ENCODE data around the gene DOCK10.
A peak's percentile ranks its signal among the peaks of the same experiment; 100 is the strongest.

Gene DOCK10

DNA sequence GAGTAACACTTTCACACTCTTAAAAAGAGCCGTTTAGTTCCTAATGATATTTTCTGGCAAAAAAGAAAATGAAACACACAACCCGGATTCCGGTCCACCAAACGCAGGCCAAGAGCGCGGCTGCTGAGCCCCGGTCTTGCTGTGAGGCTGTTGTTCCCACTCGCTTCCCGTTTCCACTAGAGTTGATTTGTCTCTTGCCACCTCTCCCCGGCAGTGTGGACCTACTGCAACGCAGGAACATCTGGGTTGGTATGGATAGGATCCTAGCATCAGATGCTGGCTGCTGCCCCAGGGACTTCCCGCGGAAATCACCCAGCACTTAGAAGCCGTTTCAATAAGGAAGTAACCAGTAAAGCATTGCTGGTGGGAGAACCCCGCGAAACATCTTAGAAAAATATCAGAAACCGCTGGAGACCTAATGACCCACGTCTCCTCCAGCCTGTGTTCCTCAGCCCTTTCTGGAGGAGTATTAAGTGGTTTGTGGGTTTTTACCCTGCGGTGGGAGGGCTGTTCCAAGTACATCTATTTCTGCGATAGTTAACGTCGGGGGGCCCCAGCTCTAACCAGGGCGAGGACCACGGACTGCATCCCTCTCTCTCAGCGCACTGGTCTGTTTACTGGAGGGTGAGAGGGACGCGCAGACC, 939 bp downstream of the DOCK10 start:
- DNase-seq (ENCODE audit: low read depth in 2 of 3, low spot score in 1 of 3): peak; percentile 46 to 57 (median 47)

DNA sequence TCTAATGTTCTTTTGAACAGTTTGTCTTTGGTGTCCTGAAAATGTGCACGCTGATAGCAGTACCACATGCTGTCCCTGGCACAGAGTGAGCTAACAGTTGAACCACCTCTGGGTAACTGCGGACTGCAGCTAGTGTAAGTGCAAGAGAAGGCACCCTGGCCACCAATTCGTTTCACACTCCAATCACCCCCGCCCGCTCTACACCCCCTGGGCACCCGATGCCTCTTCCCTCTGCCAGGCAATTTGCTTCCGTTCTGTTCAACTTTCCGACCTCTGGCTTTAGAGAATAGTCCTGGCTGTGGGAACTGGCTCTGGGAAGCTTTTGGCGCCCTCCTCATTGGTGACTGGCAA, 1.4 kb downstream of the DOCK10 start:
- peak in 2 of 3 donors; percentile 17 to 34 for DNase-seq (ENCODE audit: low read depth in 2 of 3, low spot score in 1 of 3)

GRCh38 chr2:225040142-225040541, 2.1 kb downstream of the DOCK10 start:
- no peak for DNase-seq (ENCODE audit: low read depth in 2 of 3, low spot score in 1 of 3)

GRCh38 chr2:225038231-225038523, 4.1 kb downstream of the DOCK10 start:
- no peak for DNase-seq (ENCODE audit: low read depth in 2 of 3, low spot score in 1 of 3)

- no peak for DNase-seq (ENCODE audit: low read depth in 2 of 3, low spot score in 1 of 3)
Observed at GRCh38 chr2:225037415-225038230, 4.6 kb downstream of the DOCK10 start.

DNA sequence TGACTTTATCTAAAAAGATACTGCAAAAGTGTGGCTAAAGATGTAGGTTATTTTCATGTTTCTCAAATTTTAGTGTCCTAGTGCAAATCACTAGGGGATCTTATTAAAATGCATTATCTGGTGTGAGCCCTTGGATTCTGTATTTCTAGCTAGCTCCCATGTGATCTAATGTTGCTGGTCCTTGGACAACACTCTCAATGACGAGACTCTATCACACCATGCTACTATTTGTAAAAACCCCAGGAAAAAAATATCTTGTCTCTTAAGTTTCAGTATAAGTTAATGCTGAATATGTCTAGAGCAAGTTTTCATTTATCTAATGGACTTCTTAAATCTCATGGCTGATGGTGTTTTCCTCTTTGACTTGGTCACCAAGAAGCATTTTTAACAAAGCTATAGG, 5.8 kb downstream of the DOCK10 start:
- no peak for DNase-seq (ENCODE audit: low read depth in 2 of 3, low spot score in 1 of 3)

- no peak for DNase-seq (ENCODE audit: low read depth in 2 of 3, low spot score in 1 of 3)
Observed at GRCh38 chr2:225033440-225034318, 8.6 kb downstream of the DOCK10 start.

DNA sequence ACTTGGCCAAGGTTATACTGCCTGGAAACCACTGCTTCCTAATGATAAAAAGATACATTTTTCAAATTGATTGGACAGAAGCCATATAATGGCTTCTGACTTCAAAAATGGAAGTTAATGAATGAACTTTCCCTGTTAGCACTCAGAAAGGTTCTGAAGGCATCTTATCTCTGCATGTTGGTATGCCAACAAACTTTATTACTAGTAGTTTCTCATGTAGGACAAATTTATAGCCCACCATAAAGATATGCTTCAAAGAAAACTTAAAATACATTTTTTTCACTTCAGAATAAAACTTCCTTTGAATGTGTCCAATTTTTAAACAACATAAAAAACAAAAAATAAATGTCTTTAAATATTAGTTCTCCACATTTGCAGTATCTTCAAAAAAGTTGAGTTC, 10.0 kb downstream of the DOCK10 start:
- DNase-seq (ENCODE audit: low read depth in 2 of 3, low spot score in 1 of 3): no peak

GRCh38 chr2:225031599-225031998, 10.7 kb downstream of the DOCK10 start:
- DNase-seq (ENCODE audit: low read depth in 2 of 3, low spot score in 1 of 3): no peak

DNA sequence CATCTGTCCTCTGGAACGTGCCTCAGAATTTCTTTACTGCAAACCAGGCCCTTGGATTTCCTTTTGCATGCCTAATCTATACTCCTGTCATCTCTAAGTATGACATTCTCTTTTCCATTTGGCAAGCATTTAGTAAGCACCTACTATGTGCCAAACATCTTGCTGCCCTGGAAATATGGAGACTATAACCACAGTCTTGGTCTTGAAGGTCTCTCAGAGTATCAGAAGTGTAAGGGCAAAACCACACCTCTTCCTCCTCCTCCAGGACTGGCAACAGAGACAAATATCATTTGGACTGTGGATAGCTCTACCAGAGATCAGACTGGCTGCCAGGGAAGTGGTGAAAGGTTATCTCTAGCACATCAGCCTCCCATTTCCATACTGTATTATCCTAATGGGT, 11.4 kb downstream of the DOCK10 start:
- DNase-seq (ENCODE audit: low read depth in 2 of 3, low spot score in 1 of 3): no peak

DNA sequence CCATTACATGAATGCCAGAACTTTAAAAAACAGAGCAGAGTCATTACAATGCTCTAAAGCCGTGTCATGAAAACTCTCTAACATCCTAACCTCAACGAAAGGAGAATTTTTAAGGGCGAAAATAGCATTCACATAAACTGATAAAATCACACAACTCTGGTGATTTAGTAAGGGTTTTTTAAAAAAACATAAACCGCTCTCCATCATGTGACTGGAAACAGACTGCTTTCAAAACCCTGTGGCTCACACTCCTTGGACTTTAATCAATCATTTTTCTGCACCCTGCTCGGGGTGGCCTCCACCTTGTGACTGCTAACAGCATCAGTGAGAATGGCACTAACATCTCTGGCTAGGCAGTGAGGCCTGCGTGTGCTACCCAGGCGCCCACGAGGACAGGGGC, 12.1 kb downstream of the DOCK10 start:
- DNase-seq (ENCODE audit: low read depth in 2 of 3, low spot score in 1 of 3): no peak

- DNase-seq (ENCODE audit: low read depth in 2 of 3, low spot score in 1 of 3): no peak
Observed at GRCh38 chr2:225028572-225028971, 13.7 kb downstream of the DOCK10 start.

DNA sequence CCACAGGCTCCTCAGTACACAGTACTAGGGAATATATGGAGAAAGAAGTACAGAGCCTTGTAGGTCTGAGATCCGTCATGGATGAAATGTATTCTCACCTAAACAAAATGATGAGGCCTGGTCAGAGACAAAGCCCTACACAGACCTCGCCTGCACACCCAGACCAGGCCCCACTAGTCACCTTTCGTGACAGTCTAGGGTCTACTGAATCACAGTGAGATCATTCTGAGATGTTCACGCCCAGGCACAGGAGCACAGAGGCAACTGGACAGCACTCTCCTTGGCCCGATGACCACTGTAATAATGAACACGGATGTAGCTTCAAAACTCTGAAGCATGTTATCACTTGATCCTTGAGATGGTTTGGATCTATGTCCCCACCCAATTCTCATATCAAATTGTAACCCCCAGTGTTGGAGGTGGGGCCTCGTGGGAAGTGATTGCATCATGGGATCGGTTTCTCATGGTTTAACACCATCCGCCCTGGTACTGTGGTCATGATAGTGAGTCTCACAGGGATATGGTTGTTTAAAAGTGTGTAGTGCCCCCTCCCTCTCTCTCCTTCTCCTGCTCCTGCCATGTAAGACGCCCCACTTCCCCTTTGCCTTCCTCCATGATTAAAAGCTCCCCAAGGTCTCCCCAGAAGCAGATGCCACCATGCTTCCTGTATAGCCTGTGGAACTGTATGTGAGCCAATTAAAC, 15.1 kb downstream of the DOCK10 start:
- no peak for DNase-seq (ENCODE audit: low read depth in 2 of 3, low spot score in 1 of 3)

DNA sequence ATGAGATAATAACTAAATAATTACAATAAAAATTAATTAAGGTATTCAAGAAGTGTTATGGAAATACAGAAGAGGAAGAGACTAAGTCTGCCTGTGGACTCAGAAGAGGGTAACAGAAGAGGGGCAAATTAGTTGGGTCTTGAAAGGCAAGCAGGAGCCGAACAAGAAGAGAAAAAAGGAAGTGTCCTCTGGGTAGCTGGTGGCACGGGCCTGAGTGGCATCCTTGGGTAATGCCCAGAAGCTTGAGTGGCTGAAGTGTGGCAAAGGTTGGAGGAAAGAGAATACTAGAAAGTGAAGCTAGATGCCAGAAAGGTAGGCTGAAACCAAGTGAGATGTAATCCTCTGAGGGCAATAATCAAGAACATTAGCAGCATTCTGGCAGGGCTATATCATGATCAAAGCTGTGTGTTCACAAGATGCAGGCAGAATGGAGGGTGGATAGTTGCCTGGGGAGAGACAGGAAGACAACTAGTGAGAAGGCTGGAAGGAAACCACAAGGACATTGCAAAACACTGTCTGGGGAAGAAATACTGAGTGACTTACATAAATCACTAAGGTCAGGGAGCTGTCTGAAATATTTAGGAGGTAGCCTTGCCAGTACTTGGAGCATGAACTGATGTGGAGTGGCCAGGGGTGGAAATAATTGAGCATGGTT, 16.2 kb downstream of the DOCK10 start:
- DNase-seq (ENCODE audit: low read depth in 2 of 3, low spot score in 1 of 3): no peak

- no peak for DNase-seq (ENCODE audit: low read depth in 2 of 3, low spot score in 1 of 3)
Observed at GRCh38 chr2:225022188-225022587, 20.1 kb downstream of the DOCK10 start.

- no peak for DNase-seq (ENCODE audit: low read depth in 2 of 3, low spot score in 1 of 3)
Observed at GRCh38 chr2:225020168-225020849, 22.0 kb downstream of the DOCK10 start.

- no peak for DNase-seq (ENCODE audit: low read depth in 2 of 3, low spot score in 1 of 3)
Observed at GRCh38 chr2:225019105-225019504, 23.2 kb downstream of the DOCK10 start.

DNA sequence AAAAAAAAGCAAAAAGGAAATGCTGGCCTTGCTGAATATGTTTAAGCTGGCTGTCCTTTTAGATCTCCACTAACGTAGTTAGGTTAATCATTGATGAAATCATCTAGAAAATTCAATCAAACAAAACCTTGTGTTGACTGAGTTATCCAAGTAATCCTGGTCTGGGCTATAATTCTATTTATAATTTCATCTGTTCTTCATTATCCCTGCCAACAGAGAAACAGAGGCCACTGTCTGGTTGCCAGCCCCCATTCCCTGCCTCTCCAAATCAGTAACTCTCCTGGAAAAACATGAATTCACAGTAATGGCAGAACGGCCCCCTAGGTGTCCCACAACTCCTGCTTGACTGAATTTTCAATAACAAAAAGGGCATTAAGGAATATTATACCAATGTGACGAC, 24.6 kb downstream of the DOCK10 start:
- no peak for DNase-seq (ENCODE audit: low read depth in 2 of 3, low spot score in 1 of 3)

DNA sequence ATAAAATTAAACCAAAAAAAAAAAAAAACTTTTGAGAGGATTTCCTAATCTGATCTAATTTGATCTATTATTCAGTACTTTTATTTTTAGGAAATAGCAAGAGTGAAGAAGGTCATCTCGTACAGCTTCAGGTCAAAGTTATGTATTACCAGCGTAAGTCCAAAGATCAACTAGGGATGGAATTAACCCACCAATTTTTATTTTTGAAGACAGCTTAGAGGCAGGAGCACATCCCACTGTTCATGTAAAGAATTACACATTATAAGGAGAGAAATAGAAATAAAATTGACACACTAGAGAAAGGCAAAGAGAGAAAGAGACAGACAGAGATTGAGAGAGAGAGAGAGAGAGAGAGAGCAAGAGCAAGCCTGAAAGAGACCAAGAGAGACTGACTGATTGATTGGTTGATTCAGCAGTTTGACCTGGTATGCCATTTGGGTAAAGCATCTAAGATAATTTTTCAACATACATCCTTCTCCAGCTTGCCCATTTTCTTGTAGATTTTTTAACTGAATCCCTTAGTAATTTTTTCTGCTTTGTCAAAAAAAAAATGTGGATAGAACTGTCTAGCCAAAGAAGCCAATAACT, 25.1 kb downstream of the DOCK10 start:
- DNase-seq (ENCODE audit: low read depth in 2 of 3, low spot score in 1 of 3): no peak

All from stimulated activated CD4-positive, alpha-beta T cell treated with anti-CD3 and anti-CD28 coated beads, Interleukin-12 subunit alpha, Interleukin-12 subunit beta, amount 100 ng/mL, for 48 hours (primary cell).